ENCODE measurements around the gene GUCA2B.
A peak's percentile ranks its signal among the peaks of the same experiment; 100 is the strongest.

The GUCA2B gene

GRCh38 chr1:42142894-42143675, 10.1 kb upstream of the GUCA2B start:
- no peak for DNase-seq (ENCODE audit: low read depth in 2 of 2)

GRCh38 chr1:42143896-42144710, 9.1 kb upstream of the GUCA2B start:
- no peak for DNase-seq (ENCODE audit: low read depth in 2 of 2)

GRCh38 chr1:42144711-42145388, 8.4 kb upstream of the GUCA2B start:
- DNase-seq (ENCODE audit: low read depth in 2 of 2): no peak

- no peak for DNase-seq (ENCODE audit: low read depth in 2 of 2)
These were observed 7.9 kb upstream of the GUCA2B start for GRCh38 chr1:42145389-42145716.

GRCh38 chr1:42145764-42146625, 7.2 kb upstream of the GUCA2B start:
- no peak for DNase-seq (ENCODE audit: low read depth in 2 of 2)

- DNase-seq (ENCODE audit: low read depth in 2 of 2): peak; percentile 41 to 64
These were observed 6.4 kb upstream of the GUCA2B start for GRCh38 chr1:42146626-42147320.

GRCh38 chr1:42148166-42148565, 5.0 kb upstream of the GUCA2B start:
- DNase-seq (ENCODE audit: low read depth in 2 of 2): no peak

GRCh38 chr1:42150651-42151050, 2.6 kb upstream of the GUCA2B start:
- DNase-seq (ENCODE audit: low read depth in 2 of 2): no peak

- no peak for DNase-seq (ENCODE audit: low read depth in 2 of 2)
These were observed 1.1 kb upstream of the GUCA2B start for GRCh38 chr1:42152119-42152518.

GRCh38 chr1:42153624-42154023, 414 bp downstream of the GUCA2B start:
- no peak for DNase-seq (ENCODE audit: low read depth in 2 of 2)

GRCh38 chr1:42154685-42155084, 1.5 kb downstream of the GUCA2B start:
- DNase-seq (ENCODE audit: low read depth in 2 of 2): no peak

GRCh38 chr1:42155362-42155761, 2.2 kb downstream of the GUCA2B start:
- DNase-seq (ENCODE audit: low read depth in 2 of 2): no peak

GRCh38 chr1:42157667-42158066, 4.5 kb downstream of the GUCA2B start:
- no peak for DNase-seq (ENCODE audit: low read depth in 2 of 2)

GRCh38 chr1:42158189-42158588, 5.0 kb downstream of the GUCA2B start:
- DNase-seq (ENCODE audit: low read depth in 2 of 2): no peak

GRCh38 chr1:42162181-42162580, 9.0 kb downstream of the GUCA2B start:
- DNase-seq (ENCODE audit: low read depth in 2 of 2): no peak

GRCh38 chr1:42163114-42163513, 9.9 kb downstream of the GUCA2B start:
- no peak for DNase-seq (ENCODE audit: low read depth in 2 of 2)

GRCh38 chr1:42163536-42164503, 10.6 kb downstream of the GUCA2B start:
- no peak for DNase-seq (ENCODE audit: low read depth in 2 of 2)

GRCh38 chr1:42164551-42165420, 11.6 kb downstream of the GUCA2B start, which contains the start of gene GUCA2A:
TSS of gene GUCA2A (minus strand) at chr1:42164745. CDS start at chr1:42164712, 33 bp downstream.
- DNase-seq (ENCODE audit: low read depth in 2 of 2): no peak

Data from stimulated activated CD4-positive, alpha-beta T cell treated with anti-CD3 and anti-CD28 coated beads, Interleukin-15, amount 100 ng/mL, for 48 hours (primary cell).